Right lung (tissue), 5 donors: ENCODE data around the gene RPS4Y2. TPM values are rescaled to one million over a fixed set of nuclear protein-coding genes. Genes with fewer than 3 reads are reported as not detected.

ENCODE experiments used
- polyA plus RNA-seq, 5 donors: library from polyadenylated mRNA; unstranded; fragments of 120-200 nt; gene quantifications; one replicate each; pipeline versions ENCODE4 v1.2.1 to v1.2.3, GENCODE V29; 2013; ENCODE audit warnings: inconsistent platforms in 1 of 5, low replicate concordance in 1 of 5; ENCODE audit not compliant: insufficient read length in 5 of 5, insufficient read depth in 1 of 5

RPS4Y2 gene
- polyA plus RNA-seq, 5 donors, result 0.26 TPM; not detected in 4

Other genes with a start within 250 kb of the RPS4Y2 start
- 10 to 100 TPM in 2 of 5 donors, 1 to 10 TPM in 1, under 1 TPM in 2; 0.13 to 61.8 (median 3.9) TPM for gene EIF1AY, start 180.3 kb upstream of the RPS4Y2 start, polyA plus RNA-seq